ENCODE measurements around the gene IRF2BPL.

IRF2BPL gene

GRCh38 chr14:77065851-77066577 is 37.5 kb upstream of the IRF2BPL start:
- no peak overlapping the region for H3K27ac ChIP-seq (ENCODE audit: low read depth, low read length)
- no peak overlapping the region for H3K9ac ChIP-seq (ENCODE audit: low read depth, low read length)
- no peaks in the 10 kb centered on the region for H3K27me3 ChIP-seq (ENCODE audit: insufficient read depth, low read length)
- no peaks in the 10 kb centered on the region for H3K9me3 ChIP-seq (ENCODE audit: insufficient read depth, low read depth, low read length)
- H3K36me3 ChIP-seq (ENCODE audit: insufficient read depth, low read length), result no peaks in the 10 kb centered on the region
- H3K4me3 ChIP-seq (ENCODE audit: low read length), result no peak overlapping the region
- peaks cover 5% of the 10 kb centered on the region; the same call in 1 of the 2 replicates for H3K4me1 ChIP-seq (ENCODE audit: insufficient read depth, low read length)
- 88% methylated on average over 5 of the region's 6 CpGs for WGBS

- Histone ChIP-seq H3K4me3 (ENCODE audit: low read length) (no peak overlapping the region), H3K27ac (ENCODE audit: low read depth, low read length) (no peak overlapping the region), H3K9me3 (ENCODE audit: insufficient read depth, low read depth, low read length) (no peaks in the 10 kb centered on the region), H3K36me3 (ENCODE audit: insufficient read depth, low read length) (no peaks in the 10 kb centered on the region), H3K27me3 (ENCODE audit: insufficient read depth, low read length) (no peaks in the 10 kb centered on the region), H3K4me1 (ENCODE audit: insufficient read depth, low read length) (peaks cover 5% of the 10 kb centered on the region; the same call in 1 of the 2 replicates), H3K9ac (ENCODE audit: low read depth, low read length) (no peak overlapping the region)
- WGBS, result 90% methylated on average over 8 of the region's 8 CpGs
These were observed 36.1 kb upstream of the IRF2BPL start for GRCh38 chr14:77064521-77065178.

GRCh38 chr14:77063571-77064171 is 35.2 kb upstream of the IRF2BPL start:
- Histone ChIP-seq H3K9ac (ENCODE audit: low read depth, low read length) (no peak overlapping the region), H3K4me1 (ENCODE audit: insufficient read depth, low read length) (peaks cover 5% of the 10 kb centered on the region; the same call in 1 of the 2 replicates), H3K27me3 (ENCODE audit: insufficient read depth, low read length) (no peaks in the 10 kb centered on the region), H3K27ac (ENCODE audit: low read depth, low read length) (no peak overlapping the region), H3K9me3 (ENCODE audit: insufficient read depth, low read depth, low read length) (no peaks in the 10 kb centered on the region), H3K36me3 (ENCODE audit: insufficient read depth, low read length) (no peaks in the 10 kb centered on the region), H3K4me3 (ENCODE audit: low read length) (no peak overlapping the region)
- WGBS, result 90% methylated on average over 10 of the region's 10 CpGs

GRCh38 chr14:77062261-77062660 is 33.8 kb upstream of the IRF2BPL start:
- Histone ChIP-seq H3K36me3 (ENCODE audit: insufficient read depth, low read length) (no peaks in the 10 kb centered on the region), H3K4me3 (ENCODE audit: low read length) (no peak overlapping the region), H3K9me3 (ENCODE audit: insufficient read depth, low read depth, low read length) (no peaks in the 10 kb centered on the region), H3K4me1 (ENCODE audit: insufficient read depth, low read length) (peaks cover 5% of the 10 kb centered on the region; the same call in 1 of the 2 replicates), H3K27me3 (ENCODE audit: insufficient read depth, low read length) (no peaks in the 10 kb centered on the region), H3K27ac (ENCODE audit: low read depth, low read length) (no peak overlapping the region), H3K9ac (ENCODE audit: low read depth, low read length) (no peak overlapping the region)
- WGBS, result 89% methylated on average over 3 of the region's 3 CpGs

- WGBS, result 73% methylated on average over 12 of the region's 12 CpGs
These were observed 33.2 kb upstream of the IRF2BPL start for GRCh38 chr14:77061630-77062257.

GRCh38 chr14:77059276-77059915 is 30.9 kb upstream of the IRF2BPL start:
- H3K36me3 ChIP-seq (ENCODE audit: insufficient read depth, low read length), result no peaks in the 10 kb centered on the region
- H3K27ac ChIP-seq (ENCODE audit: low read depth, low read length), result no peak overlapping the region
- no peak overlapping the region for H3K9ac ChIP-seq (ENCODE audit: low read depth, low read length)
- no peaks in the 10 kb centered on the region; the same call in 1 of the 2 replicates for H3K9me3 ChIP-seq (ENCODE audit: insufficient read depth, low read depth, low read length)
- peaks cover 5% of the 10 kb centered on the region; the same call in 1 of the 2 replicates for H3K4me1 ChIP-seq (ENCODE audit: insufficient read depth, low read length)
- 49% methylated on average over 12 of the region's 12 CpGs for WGBS
- H3K4me3 ChIP-seq (ENCODE audit: low read length), result no peak overlapping the region
- no peaks in the 10 kb centered on the region for H3K27me3 ChIP-seq (ENCODE audit: insufficient read depth, low read length)

More at GRCh38 chr14:77061630-77062257, 33.2 kb upstream of the IRF2BPL start:
- no peaks in the 10 kb centered on the region for H3K36me3 ChIP-seq (ENCODE audit: insufficient read depth, low read length)
- H3K9me3 ChIP-seq (ENCODE audit: insufficient read depth, low read depth, low read length), result no peaks in the 10 kb centered on the region
- no peaks in the 10 kb centered on the region for H3K27me3 ChIP-seq (ENCODE audit: insufficient read depth, low read length)
- H3K4me1 ChIP-seq (ENCODE audit: insufficient read depth, low read length), result peaks cover 5% of the 10 kb centered on the region; the same call in 1 of the 2 replicates
- H3K9ac ChIP-seq (ENCODE audit: low read depth, low read length), result no peak overlapping the region
- no peak overlapping the region for H3K27ac ChIP-seq (ENCODE audit: low read depth, low read length)
- H3K4me3 ChIP-seq (ENCODE audit: low read length), result no peak overlapping the region

GRCh38 chr14:77058785-77059184 is 30.3 kb upstream of the IRF2BPL start:
- Histone ChIP-seq H3K27ac (ENCODE audit: low read depth, low read length) (no peak overlapping the region), H3K4me3 (ENCODE audit: low read length) (no peak overlapping the region), H3K27me3 (ENCODE audit: insufficient read depth, low read length) (no peaks in the 10 kb centered on the region), H3K4me1 (ENCODE audit: insufficient read depth, low read length) (peaks cover 5% of the 10 kb centered on the region; the same call in 1 of the 2 replicates), H3K9me3 (ENCODE audit: insufficient read depth, low read depth, low read length) (no peaks in the 10 kb centered on the region; the same call in 1 of the 2 replicates), H3K9ac (ENCODE audit: low read depth, low read length) (no peak overlapping the region), H3K36me3 (ENCODE audit: insufficient read depth, low read length) (no peaks in the 10 kb centered on the region)
- WGBS, result 93% methylated on average over 9 of the region's 9 CpGs

GRCh38 chr14:77058117-77058516 is 29.6 kb upstream of the IRF2BPL start:
- H3K4me1 ChIP-seq (ENCODE audit: insufficient read depth, low read length), result peaks cover 5% of the 10 kb centered on the region
- WGBS, result 91% methylated on average over 9 of the region's 9 CpGs

GRCh38 chr14:77055981-77056380 is 27.5 kb upstream of the IRF2BPL start:
- H3K27ac ChIP-seq (ENCODE audit: low read depth, low read length), result no peak overlapping the region
- no peak overlapping the region for H3K9ac ChIP-seq (ENCODE audit: low read depth, low read length)
- H3K27me3 ChIP-seq (ENCODE audit: insufficient read depth, low read length), result no peaks in the 10 kb centered on the region
- H3K36me3 ChIP-seq (ENCODE audit: insufficient read depth, low read length), result no peaks in the 10 kb centered on the region
- no peaks in the 10 kb centered on the region; the same call in 1 of the 2 replicates for H3K9me3 ChIP-seq (ENCODE audit: insufficient read depth, low read depth, low read length)
- no peak overlapping the region for H3K4me3 ChIP-seq (ENCODE audit: low read length)
- WGBS, result 90% methylated on average over 3 of the region's 3 CpGs
- H3K4me1 ChIP-seq (ENCODE audit: insufficient read depth, low read length), result peaks cover 7% of the 10 kb centered on the region; the same call in 1 of the 2 replicates

More at GRCh38 chr14:77058117-77058516, 29.6 kb upstream of the IRF2BPL start:
- no peak overlapping the region for H3K9ac ChIP-seq (ENCODE audit: low read depth, low read length)
- no peaks in the 10 kb centered on the region for H3K27me3 ChIP-seq (ENCODE audit: insufficient read depth, low read length)
- no peaks in the 10 kb centered on the region; the same call in 1 of the 2 replicates for H3K9me3 ChIP-seq (ENCODE audit: insufficient read depth, low read depth, low read length)
- H3K4me3 ChIP-seq (ENCODE audit: low read length), result no peak overlapping the region
- no peaks in the 10 kb centered on the region for H3K36me3 ChIP-seq (ENCODE audit: insufficient read depth, low read length)
- H3K27ac ChIP-seq (ENCODE audit: low read depth, low read length), result no peak overlapping the region

GRCh38 chr14:77055306-77055705 is 26.8 kb upstream of the IRF2BPL start:
- H3K4me3 ChIP-seq (ENCODE audit: low read length), result no peak overlapping the region
- WGBS, result 92% methylated on average over 5 of the region's 5 CpGs
- no peaks in the 10 kb centered on the region; the same call in 1 of the 2 replicates for H3K9me3 ChIP-seq (ENCODE audit: insufficient read depth, low read depth, low read length)
- no peaks in the 10 kb centered on the region for H3K36me3 ChIP-seq (ENCODE audit: insufficient read depth, low read length)
- H3K9ac ChIP-seq (ENCODE audit: low read depth, low read length), result no peak overlapping the region
- peaks cover 7% of the 10 kb centered on the region; the same call in 1 of the 2 replicates for H3K4me1 ChIP-seq (ENCODE audit: insufficient read depth, low read length)
- no peak overlapping the region for H3K27ac ChIP-seq (ENCODE audit: low read depth, low read length)
- no peaks in the 10 kb centered on the region for H3K27me3 ChIP-seq (ENCODE audit: insufficient read depth, low read length)
